Melanocyte of skin (primary cell): ENCODE measurements around the gene ASIC1. TPM values are rescaled to one million over a fixed set of nuclear protein-coding genes. Genes with fewer than 3 reads are reported as not detected.

Source experiments
- total RNA-seq, 2 donors: library from RNA; depleted of rRNA; stranded (reverse); fragments of >200 nt; gene quantifications; 2 replicates each; pipeline ENCODE4 v1.2.3, GENCODE V29; 2012

The ASIC1 gene
- total RNA-seq: under 1 TPM; 0.34 to 0.67 TPM

DNA sequence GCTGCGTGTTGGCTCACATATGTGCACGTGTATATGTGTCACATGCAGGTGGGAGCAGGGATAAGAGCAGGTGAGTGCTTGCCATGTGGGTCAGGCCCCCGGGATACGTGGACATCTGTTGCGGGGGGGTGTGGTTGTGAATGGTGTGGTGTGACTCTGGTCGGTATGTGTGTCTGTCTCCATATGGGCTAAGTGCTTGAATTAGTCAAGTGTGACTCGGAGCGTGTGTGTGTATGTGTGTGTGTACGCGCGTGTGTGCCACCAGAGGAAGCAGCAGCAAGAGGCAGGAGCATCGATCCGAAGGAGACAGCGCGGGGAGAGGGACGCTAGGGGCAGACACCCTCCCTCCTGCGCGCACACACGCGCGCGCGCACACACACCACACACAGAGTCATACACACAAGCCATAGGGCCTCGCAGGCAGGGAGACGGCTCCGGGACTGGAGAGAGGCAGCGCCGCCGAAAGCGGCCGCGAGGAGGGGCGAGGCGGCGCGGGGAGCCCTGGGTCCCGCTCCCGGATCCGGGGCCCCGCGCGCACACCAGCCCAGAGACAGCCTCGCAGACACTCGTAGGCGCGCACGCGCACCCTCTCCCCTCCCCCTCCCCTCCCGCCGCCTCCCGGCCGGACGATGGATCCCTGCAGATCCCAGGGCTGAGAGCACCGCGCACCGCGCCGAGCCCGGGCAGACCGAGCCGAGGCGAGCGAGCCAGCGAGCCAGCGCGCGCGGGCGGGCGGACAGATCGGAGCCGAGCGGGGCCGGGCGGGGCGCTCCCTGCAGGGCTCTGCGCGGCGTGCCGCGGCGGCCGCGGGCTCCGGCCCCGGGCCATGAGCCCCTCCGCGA, at the start of gene ASIC1:
Gene ASIC1, plus strand, starts transcription at position 597 of the 842 bp plus-strand sequence. CDS start 1,171 bp downstream, outside the sequence.

DNA sequence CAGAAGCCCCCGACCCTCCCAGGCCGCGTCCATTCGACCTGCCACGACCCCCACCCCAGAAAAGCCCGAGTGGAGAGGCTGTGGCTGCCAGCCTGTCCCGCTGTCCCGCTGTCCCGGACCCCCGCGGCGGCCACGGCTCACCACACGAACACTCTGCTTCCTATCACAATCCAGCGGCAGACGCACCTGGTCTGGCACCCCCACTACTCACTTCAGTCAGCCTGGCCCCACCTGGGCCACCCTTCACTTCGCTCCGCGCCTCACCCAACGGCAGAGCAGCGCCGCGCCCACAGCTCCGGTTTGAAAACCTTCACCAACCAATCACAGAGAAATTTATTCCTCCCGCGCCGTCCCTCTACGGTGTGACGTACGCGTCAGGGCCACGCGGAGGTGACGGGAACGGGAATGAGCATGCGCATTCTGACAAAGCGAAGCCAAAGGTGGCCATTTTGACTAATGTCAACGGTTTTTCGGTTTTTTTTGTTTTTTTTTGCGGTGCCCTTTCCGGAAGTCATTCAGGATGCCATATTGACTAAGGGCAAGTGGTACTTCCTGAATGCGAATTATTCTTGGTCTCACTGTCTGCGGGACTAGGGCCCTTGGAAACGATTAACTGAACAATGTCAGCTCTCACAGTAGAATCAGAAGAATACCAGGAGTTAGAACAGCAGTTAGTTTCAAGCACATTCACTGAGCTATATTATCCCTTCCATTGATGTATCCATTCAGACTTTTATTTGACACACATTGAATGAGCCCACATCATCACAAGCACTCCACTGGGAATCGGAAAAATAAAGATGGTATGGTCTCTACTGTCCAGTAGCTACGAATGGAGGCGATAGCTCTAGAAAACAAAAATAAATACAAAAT, 32.0 kb upstream of the ASIC1 start, which contains the start of gene RACGAP1:
Gene RACGAP1, minus strand, starts transcription at position 308 of the 873 bp plus-strand sequence. CDS start 8,779 bp downstream, outside the sequence.

DNA sequence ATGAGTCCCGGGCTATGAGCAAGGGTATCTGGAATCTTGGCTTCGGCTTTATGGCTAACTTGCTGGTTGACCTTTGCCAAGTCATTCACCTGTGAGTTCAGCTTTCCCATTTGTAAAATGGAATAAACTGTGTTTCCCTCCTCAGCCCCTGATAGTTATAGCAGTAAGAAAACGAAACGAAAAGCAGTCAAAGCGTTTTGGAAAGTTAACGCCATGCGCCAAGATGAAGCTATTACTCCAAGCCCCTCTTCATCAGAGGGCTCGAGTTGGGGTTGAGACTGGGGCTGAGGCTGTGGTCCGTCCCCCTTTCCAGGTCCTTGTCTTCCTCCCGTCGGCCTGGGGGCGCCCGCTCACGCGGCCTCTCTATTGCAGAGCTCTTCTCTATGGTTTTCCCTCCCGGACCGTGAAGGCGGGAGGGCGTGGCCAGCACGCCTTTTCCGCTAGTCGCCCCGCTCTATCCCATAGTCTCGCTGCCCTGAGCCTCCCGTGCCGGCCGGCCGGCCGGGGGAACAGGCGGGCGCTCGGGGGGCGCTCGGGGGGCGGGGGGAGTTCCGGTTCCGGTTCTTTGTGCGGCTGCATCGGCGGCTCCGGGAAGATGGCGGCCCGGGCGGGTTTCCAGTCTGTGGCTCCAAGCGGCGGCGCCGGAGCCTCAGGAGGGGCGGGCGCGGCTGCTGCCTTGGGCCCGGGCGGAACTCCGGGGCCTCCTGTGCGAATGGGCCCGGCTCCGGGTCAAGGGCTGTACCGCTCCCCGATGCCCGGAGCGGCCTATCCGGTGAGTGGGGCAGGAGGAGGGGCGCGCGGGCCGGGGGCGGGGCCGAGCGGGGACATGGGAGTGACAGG, 27.6 kb downstream of the ASIC1 start, which contains the start of gene SMARCD1:
Gene SMARCD1, plus strand, starts transcription at position 568 of the 840 bp plus-strand sequence. Its CDS starts 28 bp downstream, at position 596.

DNA sequence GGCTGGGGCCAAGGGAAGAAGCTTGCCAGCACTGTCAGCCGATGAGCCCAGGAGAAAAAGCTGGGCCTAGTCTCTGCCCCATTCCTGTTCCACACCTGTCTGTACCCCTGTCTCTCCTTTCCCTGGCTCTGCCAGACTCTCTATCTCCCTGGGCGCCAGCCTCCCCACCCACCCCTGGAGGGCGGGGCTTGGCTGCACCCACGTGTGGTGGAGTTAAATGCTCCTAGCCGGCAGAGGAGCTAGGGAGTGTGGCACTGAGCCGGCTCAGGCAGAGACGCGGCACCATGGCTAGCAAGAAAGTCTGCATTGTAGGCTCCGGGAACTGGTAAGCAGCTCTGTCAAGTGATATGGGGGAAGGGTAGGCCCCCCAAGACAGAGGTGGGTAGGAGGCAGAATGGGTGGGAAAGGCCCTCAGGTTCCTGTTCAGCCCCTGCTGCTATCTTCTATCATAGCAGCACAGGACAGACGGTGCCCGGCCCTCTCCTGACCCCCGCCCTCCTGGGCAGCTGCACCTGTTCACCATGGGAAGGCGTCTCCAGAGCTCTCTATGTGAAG, 46.4 kb downstream of the ASIC1 start, which contains the start of gene GPD1:
Gene GPD1, plus strand, starts transcription at position 242 of the 555 bp plus-strand sequence. Its CDS starts 43 bp downstream, at position 285.

DNA sequence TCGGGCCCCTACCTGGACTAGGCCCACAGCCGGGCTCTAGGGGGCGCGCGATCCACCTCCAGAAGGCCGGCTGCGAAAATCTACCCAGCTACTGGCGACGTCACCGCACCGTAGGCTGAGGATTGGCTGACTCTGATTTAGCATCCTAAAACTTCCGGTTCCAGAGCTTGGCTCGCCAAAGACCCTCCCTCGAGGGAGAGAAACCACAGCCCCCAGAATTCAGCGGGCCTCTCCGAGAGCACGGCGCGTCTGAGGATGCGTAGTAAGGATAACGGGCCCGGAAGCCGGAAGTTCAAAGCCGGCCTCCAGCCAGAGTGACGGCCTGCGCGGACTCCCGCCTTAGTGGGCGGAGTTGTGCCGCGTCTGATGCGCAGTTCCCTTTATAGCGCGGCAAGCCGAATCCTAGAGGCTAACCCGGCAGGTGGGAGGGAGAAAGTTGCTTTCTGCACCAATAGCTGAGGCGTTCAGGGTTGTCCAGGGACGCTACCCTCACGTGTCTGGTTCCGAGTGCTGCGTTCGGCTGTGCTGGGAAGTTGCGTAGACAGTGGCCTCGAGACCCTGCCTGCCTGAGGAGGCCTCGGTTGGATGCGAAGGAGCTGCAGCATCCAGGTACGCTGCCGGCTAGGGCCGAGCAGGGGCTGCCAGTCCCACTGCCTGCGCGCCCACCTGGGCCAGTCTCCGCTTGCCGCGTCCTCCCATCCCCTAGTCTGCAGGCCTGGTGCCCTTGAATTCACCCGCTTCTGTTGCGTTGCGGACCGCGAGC, 54.5 kb downstream of the ASIC1 start, which contains the start of gene COX14:
Gene COX14, plus strand, starts transcription at position 544 of the 763 bp plus-strand sequence. CDS start 7,808 bp downstream, outside the sequence.

Other genes with a start within 250 kb of the ASIC1 start
- gene NCKAP5L, start 229.2 kb upstream of the ASIC1 start, total RNA-seq: 10 to 100 TPM; 23.0 to 25.8 TPM
- 1 to 10 TPM; 3.4 to 4.0 TPM for gene BCDIN3D, start 214.5 kb upstream of the ASIC1 start, total RNA-seq
- under 1 TPM in 1 of 2 donors, not detected in 1; under 0.01 TPM for gene FAIM2, start 153.7 kb upstream of the ASIC1 start, total RNA-seq
- not detected for gene AQP2, start 106.9 kb upstream of the ASIC1 start, total RNA-seq
- gene AQP5, start 95.7 kb upstream of the ASIC1 start, total RNA-seq: not detected
- gene AQP6, start 84.6 kb upstream of the ASIC1 start, total RNA-seq: not detected
- 100 to 1,000 TPM in 1 of 2 donors, 10 to 100 TPM in 1; 63.3 to 110 TPM for gene RACGAP1, start 32.1 kb upstream of the ASIC1 start, total RNA-seq
- gene SMARCD1, start 27.7 kb downstream of the ASIC1 start, total RNA-seq: 10 to 100 TPM; 64.0 to 90.2 TPM
- not detected for gene GPD1, start 46.4 kb downstream of the ASIC1 start, total RNA-seq
- gene COX14, start 54.6 kb downstream of the ASIC1 start, total RNA-seq: 10 to 100 TPM; 42.0 to 44.4 TPM
- 10 to 100 TPM; 32.0 to 39.0 TPM for gene CERS5, start 109.8 kb downstream of the ASIC1 start, total RNA-seq
- 100 to 1,000 TPM; 173 to 193 TPM for gene LIMA1, start 225.9 kb downstream of the ASIC1 start, total RNA-seq